Measurements from ENCODE around the gene ARHGEF40.

DNA sequence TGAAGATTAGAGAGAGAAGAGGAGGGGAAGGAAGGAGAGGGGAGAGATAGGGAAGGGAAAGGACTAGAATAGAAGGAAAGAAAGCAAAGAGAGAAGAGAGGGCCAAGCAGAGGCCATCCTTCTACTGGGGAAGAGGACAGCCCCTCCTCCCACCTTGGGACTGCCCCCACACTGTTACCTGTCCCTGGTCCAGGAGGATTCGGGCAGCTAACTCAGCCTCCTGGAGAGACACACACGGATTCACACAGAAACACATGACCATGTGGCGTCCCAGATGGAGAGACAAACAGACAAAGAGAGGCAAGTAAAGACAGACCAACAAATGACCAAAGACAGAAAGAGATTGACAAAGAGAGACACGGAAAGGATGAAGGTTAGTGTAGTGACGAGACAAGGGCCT lies 47.4 kb upstream of the ARHGEF40 start:
- TF ChIP-seq POLR2A (IDR thresholded peaks at IDR 0.05; ENCODE audit: low read depth, low read length) (no peak), POLR2AphosphoS5 (IDR thresholded peaks at IDR 0.05; ENCODE audit: low read depth, low read length) (no peak), TAF1 (IDR thresholded peaks at IDR 0.05; ENCODE audit: borderline replicate concordance, low read depth, low read length) (no peak)

Measured in GM12892 (cell line).